Measurements from ENCODE around the gene MGLL.

The MGLL gene

DNA sequence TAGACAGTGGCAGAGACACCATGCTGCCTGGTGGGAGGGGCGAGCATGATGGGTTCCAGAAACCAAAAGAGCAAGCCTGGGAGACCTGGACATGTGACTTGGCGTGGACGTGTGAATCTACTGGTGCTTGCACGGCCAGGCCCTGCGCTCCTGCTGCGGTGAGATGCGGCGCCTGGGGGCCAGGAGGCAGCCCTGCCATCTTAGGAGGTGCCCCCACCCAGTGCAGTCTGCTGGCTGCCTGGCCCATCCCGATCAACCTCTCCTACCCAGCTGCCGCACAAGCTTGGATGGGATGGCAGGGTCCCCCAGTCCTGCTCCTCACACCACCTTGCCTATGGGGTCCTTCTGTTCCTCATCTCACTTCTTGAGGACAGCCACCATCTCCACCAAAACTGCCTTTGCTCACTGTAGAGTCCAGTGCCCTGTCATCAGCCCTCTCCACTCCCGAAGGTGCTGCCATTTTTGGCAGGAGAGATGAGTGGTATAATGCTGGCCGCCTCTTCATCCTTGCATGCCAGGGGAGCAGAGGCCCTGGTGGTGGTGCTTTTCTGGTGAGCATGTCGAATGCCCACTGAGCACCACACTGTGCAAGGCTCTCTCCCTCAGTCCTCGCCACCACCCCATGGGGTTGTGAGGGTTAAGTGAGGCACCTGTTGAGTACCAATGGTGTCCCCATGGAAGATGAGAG is 152.6 kb downstream of the MGLL start:
- Histone ChIP-seq H3K36me3 (replicated peaks) (no peaks in the 10 kb centered on the region), H3K4me3 (ENCODE audit: low read depth, low read length) (no peak overlapping the region), H3K27ac (no peak overlapping the region), H3K27me3 (replicated peaks) (no peaks in the 10 kb centered on the region)
- in situ Hi-C loops (cut with HindIII; ENCODE audit: low pct_ligation_motif_present, low sequenced_read_pairs), result no loop called here
- TF ChIP-seq CTCF (IDR thresholded peaks at IDR 0.05; ENCODE audit: low read depth, low read length, missing control alignments), result no peak
- DNase-seq, result no peak

DNA sequence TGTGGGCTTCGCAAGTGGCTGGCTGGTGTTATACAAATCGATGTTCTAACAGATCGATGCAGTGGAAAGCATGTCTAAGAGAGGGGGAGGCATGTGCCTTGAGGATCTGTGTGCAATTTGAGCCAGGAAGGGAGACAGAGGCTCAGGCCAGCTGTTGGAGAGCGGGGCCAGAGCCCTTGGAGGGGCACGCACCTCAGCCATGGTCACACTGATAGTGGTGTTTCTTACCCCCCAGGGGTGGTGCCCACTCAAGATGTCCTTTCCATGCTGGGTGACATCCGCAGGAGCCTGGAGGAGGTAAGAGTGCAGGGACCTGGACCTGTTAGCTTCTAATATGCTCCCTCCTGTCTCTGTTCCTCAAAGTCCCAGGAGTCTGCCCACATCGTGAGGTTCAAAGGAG is 153.4 kb downstream of the MGLL start:
- Histone ChIP-seq H3K27ac (no peak overlapping the region), H3K4me3 (ENCODE audit: low read depth, low read length) (no peak overlapping the region), H3K36me3 (replicated peaks) (no peaks in the 10 kb centered on the region), H3K27me3 (replicated peaks) (no peaks in the 10 kb centered on the region)
- in situ Hi-C loops (cut with HindIII; ENCODE audit: low pct_ligation_motif_present, low sequenced_read_pairs), result no loop called here
- DNase-seq, result no peak
- no peak for TF ChIP-seq CTCF (IDR thresholded peaks at IDR 0.05; ENCODE audit: low read depth, low read length, missing control alignments)

DNA sequence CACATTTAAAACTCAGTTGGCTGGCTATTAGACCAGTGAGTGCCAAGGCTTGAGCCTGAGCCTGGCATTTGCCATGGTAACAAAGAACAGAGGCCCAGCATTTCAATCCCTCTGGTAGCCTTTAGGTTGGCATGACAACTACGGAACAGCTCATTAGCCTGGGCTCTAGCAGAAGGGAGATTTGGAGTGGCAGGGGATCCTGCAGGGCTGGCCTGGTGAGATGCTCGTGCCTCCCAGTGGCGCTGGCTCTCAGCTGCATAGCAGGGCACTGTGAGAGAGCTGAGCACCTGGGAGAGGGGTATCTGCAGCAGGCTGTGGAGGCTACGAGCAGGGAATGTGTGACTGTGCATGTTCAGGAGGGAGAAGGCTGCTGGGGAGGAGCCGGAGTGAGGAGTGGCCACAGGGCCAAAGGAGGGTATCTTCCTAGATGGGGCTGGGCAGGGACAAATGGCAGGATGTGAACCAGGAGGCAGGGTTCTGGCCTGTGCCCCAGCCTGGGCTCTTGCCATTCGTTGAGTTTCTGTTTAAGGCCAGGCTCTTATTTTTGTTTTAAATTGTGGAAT is 155.1 kb downstream of the MGLL start:
- Histone ChIP-seq H3K36me3 (replicated peaks) (no peaks in the 10 kb centered on the region), H3K27ac (no peak overlapping the region), H3K27me3 (replicated peaks) (no peaks in the 10 kb centered on the region), H3K4me3 (ENCODE audit: low read depth, low read length) (no peak overlapping the region)
- DNase-seq, result no peak
- no peak for TF ChIP-seq CTCF (IDR thresholded peaks at IDR 0.05; ENCODE audit: low read depth, low read length, missing control alignments)
- in situ Hi-C loops (cut with HindIII; ENCODE audit: low pct_ligation_motif_present, low sequenced_read_pairs), result no loop called here

DNA sequence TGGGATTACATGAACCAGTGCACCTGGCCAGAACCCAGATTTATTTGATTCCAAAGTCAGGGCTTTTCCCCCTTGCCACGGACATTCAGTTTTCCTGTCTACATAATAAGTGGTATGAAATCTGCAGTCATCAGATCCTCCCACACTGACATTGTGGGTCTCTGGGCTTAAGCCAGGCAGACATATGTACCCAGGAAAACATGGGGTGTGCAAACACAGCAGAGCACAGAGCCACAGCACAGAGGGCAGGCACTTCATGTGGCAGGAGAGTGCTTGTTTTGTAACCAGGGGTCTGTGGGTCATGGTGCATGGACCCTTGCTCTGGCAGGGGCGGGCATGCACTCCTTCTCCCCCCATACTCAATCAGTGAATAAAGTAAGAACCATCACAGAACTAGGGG is 155.6 kb downstream of the MGLL start:
- TF ChIP-seq CTCF (IDR thresholded peaks at IDR 0.05; ENCODE audit: low read depth, low read length, missing control alignments), result no peak
- Histone ChIP-seq H3K36me3 (replicated peaks) (no peaks in the 10 kb centered on the region), H3K27ac (no peak overlapping the region), H3K27me3 (replicated peaks) (no peaks in the 10 kb centered on the region), H3K4me3 (ENCODE audit: low read depth, low read length) (no peak overlapping the region)
- DNase-seq, result no peak
- in situ Hi-C loops (cut with HindIII; ENCODE audit: low pct_ligation_motif_present, low sequenced_read_pairs), result no loop called here

DNA sequence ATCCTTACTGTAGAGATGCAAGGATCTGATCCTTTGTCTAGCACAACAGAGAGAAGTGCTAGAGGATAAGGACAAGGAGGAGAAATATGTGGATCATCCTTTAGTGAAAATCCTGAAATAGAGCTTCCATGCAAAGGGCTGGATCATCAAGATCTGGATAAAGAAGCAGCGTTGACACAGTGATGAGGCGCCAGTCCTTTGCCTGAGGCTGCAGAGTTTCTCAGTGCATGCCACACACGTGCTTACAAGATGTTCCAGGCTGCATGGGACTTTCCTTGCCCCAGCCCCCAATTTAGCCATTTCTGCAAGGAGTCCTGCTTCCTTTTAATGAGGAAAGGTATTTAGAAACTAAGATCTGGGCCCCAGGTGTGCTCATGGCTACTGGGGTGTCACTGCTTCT is 156.7 kb downstream of the MGLL start:
- no peak for TF ChIP-seq CTCF (IDR thresholded peaks at IDR 0.05; ENCODE audit: low read depth, low read length, missing control alignments)
- Histone ChIP-seq H3K27ac (no peak overlapping the region), H3K36me3 (replicated peaks) (no peaks in the 10 kb centered on the region), H3K4me3 (ENCODE audit: low read depth, low read length) (no peak overlapping the region), H3K27me3 (replicated peaks) (no peaks in the 10 kb centered on the region)
- in situ Hi-C loops (cut with HindIII; ENCODE audit: low pct_ligation_motif_present, low sequenced_read_pairs), result no loop called here
- no peak for DNase-seq

DNA sequence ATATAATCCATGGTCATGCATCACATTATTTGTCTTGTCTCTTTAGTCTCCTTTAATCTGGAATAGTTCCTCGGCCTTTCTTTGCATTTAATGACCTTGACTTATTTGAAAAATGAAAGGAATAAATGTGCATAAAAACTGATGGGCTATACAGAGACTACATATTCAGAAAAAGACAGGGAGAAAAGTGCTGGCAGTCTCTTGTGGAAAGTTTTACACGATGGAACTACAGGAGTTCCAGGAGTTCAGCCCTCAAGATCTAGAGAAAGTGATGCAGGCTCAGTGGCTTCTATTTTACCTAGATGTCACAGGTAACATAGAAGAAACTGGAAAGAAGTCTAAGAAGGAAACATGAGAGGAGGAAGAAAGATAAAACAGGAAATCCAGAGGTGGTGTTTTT is 157.2 kb downstream of the MGLL start:
- Histone ChIP-seq H3K27me3 (replicated peaks) (no peaks in the 10 kb centered on the region), H3K27ac (no peak overlapping the region), H3K36me3 (replicated peaks) (no peaks in the 10 kb centered on the region), H3K4me3 (ENCODE audit: low read depth, low read length) (no peak overlapping the region)
- no peak for DNase-seq
- in situ Hi-C loops (cut with HindIII; ENCODE audit: low pct_ligation_motif_present, low sequenced_read_pairs), result no loop called here
- no peak for TF ChIP-seq CTCF (IDR thresholded peaks at IDR 0.05; ENCODE audit: low read depth, low read length, missing control alignments)
